Measurements from ENCODE around the gene WDR86.

Gene WDR86

DNA sequence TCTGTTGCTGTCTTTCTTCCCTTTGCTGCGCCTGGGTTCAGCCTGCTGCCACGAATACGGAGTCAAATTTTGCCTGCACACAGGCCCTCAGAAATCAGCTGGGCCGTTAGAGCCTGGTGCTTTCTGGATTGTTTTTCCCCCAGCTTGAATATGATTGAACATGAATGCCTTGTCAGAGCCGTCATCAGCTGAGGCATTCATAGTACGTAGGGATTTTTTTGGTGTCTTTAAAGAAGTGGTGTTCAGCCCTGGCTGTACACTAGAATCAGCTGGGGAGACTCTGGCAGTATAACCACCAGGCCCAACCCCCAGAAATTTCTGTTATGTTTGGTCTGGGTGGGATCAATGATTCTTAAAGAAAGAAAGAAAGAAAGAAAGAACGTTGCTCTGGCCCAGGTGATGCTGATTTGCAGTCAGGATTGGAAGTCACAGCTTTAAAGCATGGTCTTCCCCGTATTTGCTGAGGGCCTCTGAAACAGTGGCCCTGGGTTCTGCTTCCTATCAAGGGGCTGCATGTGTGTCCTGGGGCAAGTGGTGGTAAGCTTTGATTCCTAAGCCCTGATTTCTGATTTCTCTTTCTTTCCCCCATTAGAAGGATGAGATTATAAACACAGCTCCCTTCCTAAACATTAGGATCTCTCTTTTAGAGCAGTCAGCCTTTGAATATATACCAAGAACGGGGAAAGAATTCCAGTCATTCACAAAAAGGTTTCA lies 43.5 kb downstream of the WDR86 start:
- Histone ChIP-seq H2AFZ (no peak overlapping the region), H3K4me2 (ENCODE audit: low read length) (no peak overlapping the region), H3K4me3 (ENCODE audit: low read depth, low read length) (no peak overlapping the region), H3K36me3 (ENCODE audit: control insufficient read depth, insufficient read depth, low read length) (no peaks in the 10 kb centered on the region), H3K4me1 (peaks cover 17% of the 10 kb centered on the region), H3K27ac (no peak overlapping the region), H3K79me2 (peaks cover 4% of the 10 kb centered on the region), H3K9ac (no peak overlapping the region), H3K27me3 (ENCODE audit: control insufficient read depth, insufficient read depth, low read length) (no peaks in the 10 kb centered on the region), H3K9me3 (ENCODE audit: control insufficient read depth, low read length) (no peaks in the 10 kb centered on the region)
- TF ChIP-seq, protein P1, sequence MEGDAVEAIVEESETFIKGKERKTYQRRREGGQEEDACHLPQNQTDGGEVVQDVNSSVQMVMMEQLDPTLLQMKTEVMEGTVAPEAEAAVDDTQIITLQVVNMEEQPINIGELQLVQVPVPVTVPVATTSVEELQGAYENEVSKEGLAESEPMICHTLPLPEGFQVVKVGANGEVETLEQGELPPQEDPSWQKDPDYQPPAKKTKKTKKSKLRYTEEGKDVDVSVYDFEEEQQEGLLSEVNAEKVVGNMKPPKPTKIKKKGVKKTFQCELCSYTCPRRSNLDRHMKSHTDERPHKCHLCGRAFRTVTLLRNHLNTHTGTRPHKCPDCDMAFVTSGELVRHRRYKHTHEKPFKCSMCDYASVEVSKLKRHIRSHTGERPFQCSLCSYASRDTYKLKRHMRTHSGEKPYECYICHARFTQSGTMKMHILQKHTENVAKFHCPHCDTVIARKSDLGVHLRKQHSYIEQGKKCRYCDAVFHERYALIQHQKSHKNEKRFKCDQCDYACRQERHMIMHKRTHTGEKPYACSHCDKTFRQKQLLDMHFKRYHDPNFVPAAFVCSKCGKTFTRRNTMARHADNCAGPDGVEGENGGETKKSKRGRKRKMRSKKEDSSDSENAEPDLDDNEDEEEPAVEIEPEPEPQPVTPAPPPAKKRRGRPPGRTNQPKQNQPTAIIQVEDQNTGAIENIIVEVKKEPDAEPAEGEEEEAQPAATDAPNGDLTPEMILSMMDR (IDR thresholded peaks at IDR 0.05) = no peak

DNA sequence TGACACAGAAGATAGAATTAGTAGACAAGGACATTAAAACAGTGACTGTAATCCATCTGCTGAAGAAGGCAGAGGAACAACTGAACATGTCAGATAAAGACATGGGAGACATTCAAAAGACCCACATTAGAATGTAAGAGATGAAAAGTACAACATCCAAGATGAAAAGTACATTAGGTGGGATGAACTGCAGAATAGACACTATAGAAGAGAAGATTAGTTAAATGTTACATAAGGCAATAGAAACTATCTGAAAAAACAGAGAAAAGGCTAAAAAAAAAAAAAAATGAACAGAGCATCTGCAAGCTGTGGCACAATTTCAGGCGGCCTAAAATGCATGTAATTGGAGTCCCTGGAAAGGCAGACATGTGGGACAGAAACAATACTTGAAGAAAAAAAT lies 46.7 kb downstream of the WDR86 start:
- H3K4me1 ChIP-seq = peaks cover 11% of the 10 kb centered on the region
- H3K4me2 ChIP-seq (ENCODE audit: low read length) = no peak overlapping the region
- H3K9me3 ChIP-seq (ENCODE audit: control insufficient read depth, low read length) = no peaks in the 10 kb centered on the region
- TF ChIP-seq, protein P1 (IDR thresholded peaks at IDR 0.05) = no peak
- no peaks in the 10 kb centered on the region for H3K79me2 ChIP-seq
- no peak overlapping the region for H3K4me3 ChIP-seq (ENCODE audit: low read depth, low read length)
- H3K9ac ChIP-seq = no peak overlapping the region
- H2AFZ ChIP-seq = no peak overlapping the region
- no peak overlapping the region for H3K27ac ChIP-seq
- H3K27me3 ChIP-seq (ENCODE audit: control insufficient read depth, insufficient read depth, low read length) = no peaks in the 10 kb centered on the region
- H3K36me3 ChIP-seq (ENCODE audit: control insufficient read depth, insufficient read depth, low read length) = no peaks in the 10 kb centered on the region

DNA sequence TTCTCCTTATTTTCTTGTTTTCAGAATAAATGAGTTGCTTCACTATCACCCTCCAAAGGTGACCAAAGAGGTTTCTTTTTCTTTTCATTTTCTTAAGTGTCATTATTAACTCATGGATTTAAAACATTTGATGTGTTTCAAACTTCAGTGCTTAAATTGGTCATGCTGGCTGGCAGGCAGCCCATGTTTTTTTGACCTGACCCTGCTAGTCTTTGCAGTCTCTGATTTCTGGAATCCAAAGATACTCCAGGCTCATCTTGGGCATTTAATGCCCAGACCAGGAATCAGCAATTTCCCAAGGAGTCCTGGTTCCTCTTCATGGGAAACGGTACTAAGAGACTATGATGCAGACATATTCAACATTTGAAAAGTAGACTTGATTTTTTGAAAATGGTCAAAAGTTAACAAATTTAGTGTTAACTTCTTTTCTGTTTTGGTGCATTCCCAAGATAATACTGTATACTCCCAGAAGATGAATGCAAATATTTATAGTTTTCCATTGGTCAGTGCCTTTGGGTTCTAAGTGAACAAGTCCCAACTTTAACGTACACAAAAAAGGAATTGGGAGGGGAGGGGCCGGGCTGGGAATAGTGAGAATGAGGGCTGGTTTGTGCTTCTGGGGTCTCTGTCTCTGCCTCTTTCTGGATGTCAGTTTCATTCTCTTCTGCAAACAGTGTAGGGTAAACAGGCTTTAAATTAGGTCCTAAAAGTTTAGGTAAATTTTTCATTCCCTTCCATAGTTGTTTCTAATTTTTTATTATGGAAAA lies 48.5 kb downstream of the WDR86 start:
- no peak overlapping the region for H3K9ac ChIP-seq
- TF ChIP-seq, protein P1 (IDR thresholded peaks at IDR 0.05) = no peak
- H3K36me3 ChIP-seq (ENCODE audit: control insufficient read depth, insufficient read depth, low read length) = no peaks in the 10 kb centered on the region
- H3K4me2 ChIP-seq (ENCODE audit: low read length) = no peak overlapping the region
- H3K9me3 ChIP-seq (ENCODE audit: control insufficient read depth, low read length) = no peaks in the 10 kb centered on the region
- no peaks in the 10 kb centered on the region for H3K27me3 ChIP-seq (ENCODE audit: control insufficient read depth, insufficient read depth, low read length)
- no peak overlapping the region for H2AFZ ChIP-seq
- H3K4me1 ChIP-seq = no peaks in the 10 kb centered on the region
- no peak overlapping the region for H3K4me3 ChIP-seq (ENCODE audit: low read depth, low read length)
- H3K79me2 ChIP-seq = no peaks in the 10 kb centered on the region
- H3K27ac ChIP-seq = no peak overlapping the region

DNA sequence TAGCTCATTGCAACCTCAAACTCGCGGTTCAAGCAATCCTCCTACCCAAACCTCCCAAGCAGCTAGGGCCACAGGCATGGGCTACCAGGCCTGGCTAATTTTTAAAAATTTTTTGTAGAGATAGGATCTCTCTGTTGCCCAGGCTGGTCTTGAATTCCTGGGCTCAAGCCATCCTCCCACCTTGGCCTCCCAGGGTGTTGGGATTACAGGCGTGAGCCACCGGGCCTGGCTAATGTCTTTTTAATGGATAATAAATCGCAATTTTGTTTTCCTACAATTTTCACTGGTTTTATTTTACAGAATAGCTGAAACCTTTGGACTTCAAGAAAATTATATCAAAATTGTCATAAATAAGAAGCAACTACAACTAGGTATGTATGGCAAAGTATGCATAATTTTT lies 57.3 kb downstream of the WDR86 start:
- H3K9ac ChIP-seq = no peak overlapping the region
- no peak overlapping the region for H2AFZ ChIP-seq
- no peaks in the 10 kb centered on the region for H3K9me3 ChIP-seq (ENCODE audit: control insufficient read depth, low read length)
- TF ChIP-seq, protein P1 (IDR thresholded peaks at IDR 0.05) = no peak
- no peaks in the 10 kb centered on the region for H3K27me3 ChIP-seq (ENCODE audit: control insufficient read depth, insufficient read depth, low read length)
- H3K27ac ChIP-seq = no peak overlapping the region
- H3K4me1 ChIP-seq = peaks cover 8% of the 10 kb centered on the region
- H3K4me2 ChIP-seq (ENCODE audit: low read length) = no peak overlapping the region
- H3K36me3 ChIP-seq (ENCODE audit: control insufficient read depth, insufficient read depth, low read length) = no peaks in the 10 kb centered on the region
- no peak overlapping the region for H3K4me3 ChIP-seq (ENCODE audit: low read depth, low read length)
- peaks cover 13% of the 10 kb centered on the region for H3K79me2 ChIP-seq

All from parathyroid adenoma (tissue), 2 donors.